ENCODE results near the gene KCNH1. TPM values are rescaled to one million over a fixed set of nuclear protein-coding genes. Genes with fewer than 3 reads are reported as not detected.

KCNH1 gene
- total and polyA plus RNA-seq, 10 donors, result not detected

GRCh38 chr1:210706246-210706645 lies 427.7 kb downstream of the KCNH1 start:
- Histone ChIP-seq H3K4me1 (no peaks in the 10 kb centered on the region), H3K9me3 (peaks cover 0 to 5% (median 0%) of the 10 kb centered on the region in 8 donors), H3K27ac (no peak overlapping the region), H3K27me3 (replicated peaks in 1 of 7) (no peaks in the 10 kb centered on the region), H3K4me3 (no peak overlapping the region), H3K36me3 (no peaks in the 10 kb centered on the region)
- intact Hi-C loops (cut with DNase I; ENCODE audit: low total_unique reads), result no loop called here
- WGBS, 5 donors, result 79 to 91% (median 86%) methylated on average over 3 of the region's 3 CpGs
- no peak for TF ChIP-seq CTCF (IDR thresholded peaks at IDR 0.05 in 8 of 11, conservative IDR thresholded peaks at IDR 0.05 in 3 of 11)
- TF ChIP-seq POLR2AphosphoS5 (IDR thresholded peaks at IDR 0.05), result no peak
- no peak for TF ChIP-seq POLR2A (IDR thresholded peaks at IDR 0.05)
- DNase-seq, result no peak

GRCh38 chr1:210705086-210705485 lies 428.9 kb downstream of the KCNH1 start:
- intact Hi-C loops (cut with DNase I; ENCODE audit: low total_unique reads), result no loop called here
- WGBS, 5 donors, result 75 to 94% (median 89%) methylated on average over 3 of the region's 3 CpGs
- Histone ChIP-seq H3K4me1 (no peaks in the 10 kb centered on the region), H3K27me3 (replicated peaks in 1 of 7) (no peaks in the 10 kb centered on the region), H3K9me3 (peaks cover 0 to 5% (median 0%) of the 10 kb centered on the region in 8 donors), H3K36me3 (no peaks in the 10 kb centered on the region), H3K4me3 (no peak overlapping the region), H3K27ac (no peak overlapping the region)
- no peak for DNase-seq
- TF ChIP-seq CTCF (IDR thresholded peaks at IDR 0.05 in 8 of 11, conservative IDR thresholded peaks at IDR 0.05 in 3 of 11), result no peak
- no peak for TF ChIP-seq POLR2A (IDR thresholded peaks at IDR 0.05)
- no peak for TF ChIP-seq POLR2AphosphoS5 (IDR thresholded peaks at IDR 0.05)

GRCh38 chr1:210703593-210703992 lies 430.4 kb downstream of the KCNH1 start:
- Histone ChIP-seq H3K4me3 (no peak overlapping the region), H3K27me3 (replicated peaks in 1 of 7) (no peaks in the 10 kb centered on the region), H3K36me3 (no peaks in the 10 kb centered on the region), H3K27ac (no peak overlapping the region), H3K9me3 (peaks cover 0 to 5% (median 0%) of the 10 kb centered on the region in 8 donors), H3K4me1 (no peaks in the 10 kb centered on the region)
- intact Hi-C loops (cut with DNase I; ENCODE audit: low total_unique reads), result no loop called here
- no peak for DNase-seq
- 80 to 91% (median 84%) methylated on average over 2 of the region's 2 CpGs for WGBS, 5 donors
- TF ChIP-seq POLR2A (IDR thresholded peaks at IDR 0.05) (no peak), CTCF (IDR thresholded peaks at IDR 0.05 in 8 of 11, conservative IDR thresholded peaks at IDR 0.05 in 3 of 11) (no peak), POLR2AphosphoS5 (IDR thresholded peaks at IDR 0.05) (no peak)

GRCh38 chr1:210702506-210702905 lies 431.4 kb downstream of the KCNH1 start:
- no peak for DNase-seq
- Histone ChIP-seq H3K36me3 (no peaks in the 10 kb centered on the region), H3K27me3 (replicated peaks in 1 of 7) (no peaks in the 10 kb centered on the region), H3K9me3 (peaks cover 0 to 5% (median 0%) of the 10 kb centered on the region in 8 donors), H3K4me3 (no peak overlapping the region), H3K27ac (no peak overlapping the region), H3K4me1 (no peaks in the 10 kb centered on the region)
- WGBS, 5 donors, result 93 to 99% (median 95%) methylated on average over 2 of the region's 2 CpGs
- intact Hi-C loops (cut with DNase I; ENCODE audit: low total_unique reads), result no loop called here
- TF ChIP-seq POLR2A (IDR thresholded peaks at IDR 0.05) (no peak), POLR2AphosphoS5 (IDR thresholded peaks at IDR 0.05) (no peak), CTCF (IDR thresholded peaks at IDR 0.05 in 8 of 11, conservative IDR thresholded peaks at IDR 0.05 in 3 of 11) (no peak)
